Mucosa of rectum (tissue), 2 donors: ENCODE results near the gene PLXNA4.
A peak's percentile ranks its signal among the peaks of the same experiment; 100 is the strongest.
"Not testable (repeated sequence)": the region's sequence is repeated elsewhere in the genome, so short reads cannot be mapped to it uniquely, and the experiment has no call there.

Source experiments
- H3K27ac ChIP-seq, 2 donors: one replicate each; pipeline ENCODE4 v1.7.0; 2013; ENCODE audit warnings: inconsistent platforms in 2 of 2, low read depth in 2 of 2, low read length in 2 of 2
- H3K27me3 ChIP-seq, 2 donors: one replicate each; pipeline ENCODE4 v1.7.0; 2013; ENCODE audit warnings: low read length in 2 of 2; ENCODE audit not compliant: control insufficient read depth in 2 of 2, insufficient read depth in 2 of 2
- H3K36me3 ChIP-seq, 2 donors: one replicate each; pipeline ENCODE4 v1.7.0; 2013; ENCODE audit warnings: low read length in 2 of 2; ENCODE audit not compliant: control insufficient read depth in 2 of 2, insufficient read depth in 2 of 2
- H3K4me1 ChIP-seq, 2 donors: one replicate each; pipeline ENCODE4 v1.7.0; 2013; ENCODE audit warnings: low read length in 2 of 2, mild to moderate bottlenecking in 1 of 2; ENCODE audit not compliant: control insufficient read depth in 2 of 2, insufficient read depth in 2 of 2
- H3K4me3 ChIP-seq, 2 donors: one replicate each; pipeline ENCODE4 v1.7.0; 2013; ENCODE audit warnings: low read length in 2 of 2
- H3K9ac ChIP-seq, 2 donors: one replicate each; pipeline ENCODE4 v1.7.0; 2013; ENCODE audit warnings: low read length in 2 of 2, low read depth in 1 of 2, mild to moderate bottlenecking in 1 of 2
- H3K9me3 ChIP-seq, 2 donors: one replicate each; pipeline ENCODE4 v1.7.0; 2013; ENCODE audit warnings: low read length in 2 of 2; ENCODE audit not compliant: control insufficient read depth in 2 of 2
- donor health status: healthy.
- donor health status: Normal muscosa, but diverticular disease.

The PLXNA4 gene

GRCh38 chr7:132178402-132179079 lies 397.7 kb downstream of the PLXNA4 start:
- H3K9me3 ChIP-seq, H3K4me1 ChIP-seq, H3K27me3 ChIP-seq, H3K4me3 ChIP-seq, H3K9ac ChIP-seq, H3K36me3 ChIP-seq: not testable (repeated sequence)
- H3K27ac ChIP-seq = peak overlapping the region in 1 of 2 donors; percentile 16

- Histone ChIP-seq H3K27me3 (no peaks in the 10 kb centered on the region), H3K4me1 (peaks cover 4 to 6% of the 10 kb centered on the region in 2 donors), H3K4me3 (no peak overlapping the region), H3K27ac (peak overlapping the region in 1 of 2 donors; percentile 16), H3K36me3 (no peaks in the 10 kb centered on the region), H3K9ac (no peak overlapping the region), H3K9me3 (no peaks in the 10 kb centered on the region)
These were observed 398.4 kb downstream of the PLXNA4 start for GRCh38 chr7:132177708-132178401.

GRCh38 chr7:132176719-132177118 lies 399.6 kb downstream of the PLXNA4 start:
- Histone ChIP-seq H3K27me3 (no peaks in the 10 kb centered on the region), H3K4me1 (peaks cover 4 to 6% of the 10 kb centered on the region in 2 donors), H3K9me3 (no peaks in the 10 kb centered on the region), H3K4me3 (no peak overlapping the region), H3K36me3 (no peaks in the 10 kb centered on the region), H3K9ac (no peak overlapping the region), H3K27ac (no peak overlapping the region)

GRCh38 chr7:132171130-132171576 lies 405.1 kb downstream of the PLXNA4 start:
- Histone ChIP-seq H3K9me3 (no peaks in the 10 kb centered on the region), H3K9ac (no peak overlapping the region), H3K27ac (no peak overlapping the region), H3K36me3 (no peaks in the 10 kb centered on the region), H3K4me3 (no peak overlapping the region), H3K4me1 (no peaks in the 10 kb centered on the region), H3K27me3 (no peaks in the 10 kb centered on the region)

GRCh38 chr7:132169730-132170129 lies 406.5 kb downstream of the PLXNA4 start:
- Histone ChIP-seq H3K27me3 (no peaks in the 10 kb centered on the region), H3K4me3 (no peak overlapping the region), H3K36me3 (no peaks in the 10 kb centered on the region), H3K27ac (no peak overlapping the region), H3K4me1 (no peaks in the 10 kb centered on the region), H3K9me3 (no peaks in the 10 kb centered on the region), H3K9ac (no peak overlapping the region)

GRCh38 chr7:132168239-132168638 lies 408.0 kb downstream of the PLXNA4 start:
- Histone ChIP-seq H3K27me3 (no peaks in the 10 kb centered on the region), H3K27ac (no peak overlapping the region), H3K4me1 (no peaks in the 10 kb centered on the region), H3K9me3 (no peaks in the 10 kb centered on the region), H3K4me3 (no peak overlapping the region), H3K36me3 (no peaks in the 10 kb centered on the region), H3K9ac (no peak overlapping the region)

GRCh38 chr7:132165695-132166094 lies 410.6 kb downstream of the PLXNA4 start:
- not testable (repeated sequence) for H3K9me3 ChIP-seq, H3K9ac ChIP-seq, H3K4me3 ChIP-seq, H3K36me3 ChIP-seq, H3K4me1 ChIP-seq, H3K27me3 ChIP-seq, H3K27ac ChIP-seq

GRCh38 chr7:132164558-132165125 lies 411.6 kb downstream of the PLXNA4 start:
- Histone ChIP-seq H3K36me3 (no peaks in the 10 kb centered on the region), H3K9me3 (no peaks in the 10 kb centered on the region), H3K4me1 (no peaks in the 10 kb centered on the region), H3K27me3 (no peaks in the 10 kb centered on the region), H3K9ac (no peak overlapping the region), H3K27ac (no peak overlapping the region), H3K4me3 (no peak overlapping the region)

- no peaks in the 10 kb centered on the region for H3K27me3 ChIP-seq
- H3K4me1 ChIP-seq = no peaks in the 10 kb centered on the region
- no peaks in the 10 kb centered on the region for H3K36me3 ChIP-seq
- no peak overlapping the region for H3K27ac ChIP-seq
- H3K4me3 ChIP-seq = no peak overlapping the region
- no peaks in the 10 kb centered on the region for H3K9me3 ChIP-seq
- no peak overlapping the region for H3K9ac ChIP-seq
These were observed 413.6 kb downstream of the PLXNA4 start for GRCh38 chr7:132162556-132163144.

GRCh38 chr7:132161976-132162375 lies 414.3 kb downstream of the PLXNA4 start:
- H3K27ac ChIP-seq = no peak overlapping the region
- no peaks in the 10 kb centered on the region for H3K9me3 ChIP-seq
- H3K4me3 ChIP-seq = no peak overlapping the region
- H3K27me3 ChIP-seq = no peaks in the 10 kb centered on the region
- H3K36me3 ChIP-seq = no peaks in the 10 kb centered on the region
- H3K9ac ChIP-seq = no peak overlapping the region
- H3K4me1 ChIP-seq = no peaks in the 10 kb centered on the region
